Astrocyte of the hippocampus (primary cell): Measurements from ENCODE around the gene MT1G.
"Not testable (repeated sequence)": the region's sequence is repeated elsewhere in the genome, so short reads cannot be mapped to it uniquely, and the experiment has no call there.

ENCODE experiments used
- DNase-seq: peaks from one replicate; pipeline ENCODE4 v3.0.0; 2011; ENCODE audit warnings: low read depth, low spot score

Gene MT1G

DNA sequence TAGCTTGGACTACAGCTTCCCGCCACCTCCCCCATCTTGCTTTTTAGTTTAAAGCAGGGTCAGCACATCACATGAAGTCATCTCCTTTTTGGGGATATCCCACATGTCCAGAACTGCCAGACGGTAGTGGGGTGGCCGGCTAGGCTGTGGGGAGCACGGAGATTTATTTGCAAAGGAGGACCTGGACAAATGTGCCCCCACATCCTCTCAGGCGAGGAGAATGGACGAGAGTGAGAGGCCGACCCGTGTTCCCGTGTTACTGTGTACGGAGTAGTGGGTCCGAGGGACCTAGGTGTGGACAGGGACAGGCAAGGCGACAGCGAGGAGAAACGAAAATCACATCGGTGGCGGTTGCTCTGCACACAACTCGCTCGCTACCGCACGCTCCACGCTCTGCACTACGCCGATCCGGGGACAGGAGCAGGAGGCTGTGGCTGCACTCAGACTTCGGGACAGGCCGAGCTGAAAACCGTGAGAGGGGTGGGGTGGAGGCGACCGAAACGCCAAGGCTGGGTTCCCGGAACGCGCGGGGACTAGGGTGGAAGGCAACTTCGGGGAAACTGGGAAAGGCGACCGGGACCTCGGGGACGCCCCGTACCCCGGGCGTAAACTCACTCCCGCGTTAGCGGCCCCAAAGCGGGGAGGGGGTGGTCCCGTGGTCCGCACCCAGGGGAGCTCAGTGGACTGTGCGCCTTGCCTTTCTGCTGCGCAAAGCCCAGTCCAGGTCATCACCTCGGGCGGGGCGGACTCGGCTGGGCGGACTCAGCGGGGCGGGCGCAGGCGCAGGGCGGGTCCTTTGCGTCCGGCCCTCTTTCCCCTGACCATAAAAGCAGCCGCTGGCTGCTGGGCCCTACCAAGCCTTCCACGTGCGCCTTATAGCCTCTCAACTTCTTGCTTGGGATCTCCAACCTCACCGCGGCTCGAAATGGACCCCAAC, 29.8 kb downstream of the MT1G start, which contains the start of gene MT1A:
TSS of gene MT1A (plus strand) at position 853 of the 937 bp plus-strand sequence. CDS start at position 926, 73 bp downstream.
- peak; percentile 62 for DNase-seq

DNA sequence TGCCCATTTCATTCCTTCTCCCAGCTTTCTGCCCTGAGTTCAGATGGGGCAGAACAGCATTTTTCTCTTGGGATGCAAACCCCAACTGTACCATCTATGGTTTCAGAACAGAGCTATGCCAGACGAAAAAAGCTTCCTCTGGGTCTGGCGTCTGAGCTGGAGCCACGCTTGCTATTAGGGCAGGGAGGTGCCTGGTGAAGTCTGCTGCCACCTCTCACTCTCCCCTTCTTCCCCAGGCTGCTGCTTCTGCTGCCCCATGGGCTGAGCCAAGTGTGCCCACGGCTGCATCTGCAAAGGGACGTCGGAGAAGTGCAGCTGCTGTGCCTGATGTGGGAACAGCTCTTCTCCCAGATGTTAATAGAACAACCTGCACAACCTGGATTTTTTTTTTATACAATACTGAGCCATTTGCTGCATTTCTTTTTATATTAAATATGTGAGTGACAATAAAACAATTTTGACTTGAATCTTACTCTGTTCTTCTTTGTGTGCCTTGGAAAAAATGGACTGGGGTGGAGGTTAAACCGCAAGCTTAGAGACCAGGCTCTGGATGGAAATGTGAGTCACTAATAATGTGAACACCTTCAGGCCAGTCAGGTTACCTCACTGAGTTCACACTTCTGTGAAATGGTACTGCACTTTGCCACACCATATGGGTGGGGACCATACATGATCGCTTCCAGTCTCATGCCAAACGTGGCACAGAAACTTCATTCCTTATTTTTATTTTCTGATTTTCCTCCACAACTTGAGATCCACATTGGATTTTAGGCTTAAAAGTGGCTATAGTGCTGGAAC, 31.1 kb downstream of the MT1G start:
- no peak for DNase-seq

DNA sequence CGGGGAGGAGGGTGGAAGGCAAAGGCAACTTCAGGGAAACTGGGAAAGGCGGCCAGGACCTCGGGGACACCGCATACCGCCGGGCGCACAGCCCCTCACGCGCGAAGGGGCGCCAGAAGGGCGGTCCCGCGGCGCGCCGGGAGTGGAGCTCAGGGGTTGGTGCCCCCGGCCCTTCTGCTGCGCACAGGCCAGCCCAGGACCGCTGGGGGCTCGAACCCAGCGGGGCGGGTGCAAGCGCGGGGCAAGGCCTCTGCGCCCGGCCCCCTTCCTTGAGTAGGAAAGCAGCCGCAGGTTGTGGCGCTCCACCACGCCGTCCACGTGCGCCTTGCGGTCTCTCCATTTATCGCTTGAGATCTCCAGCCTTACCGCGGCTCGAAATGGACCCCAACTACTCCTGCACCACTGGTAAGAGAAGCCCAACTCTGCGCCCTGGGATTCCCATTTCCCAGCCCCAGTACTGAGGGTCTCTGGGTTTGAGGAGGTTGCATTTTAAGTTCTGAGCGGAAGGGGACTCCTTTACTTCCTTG, 32.4 kb downstream of the MT1G start:
- no peak for DNase-seq

DNA sequence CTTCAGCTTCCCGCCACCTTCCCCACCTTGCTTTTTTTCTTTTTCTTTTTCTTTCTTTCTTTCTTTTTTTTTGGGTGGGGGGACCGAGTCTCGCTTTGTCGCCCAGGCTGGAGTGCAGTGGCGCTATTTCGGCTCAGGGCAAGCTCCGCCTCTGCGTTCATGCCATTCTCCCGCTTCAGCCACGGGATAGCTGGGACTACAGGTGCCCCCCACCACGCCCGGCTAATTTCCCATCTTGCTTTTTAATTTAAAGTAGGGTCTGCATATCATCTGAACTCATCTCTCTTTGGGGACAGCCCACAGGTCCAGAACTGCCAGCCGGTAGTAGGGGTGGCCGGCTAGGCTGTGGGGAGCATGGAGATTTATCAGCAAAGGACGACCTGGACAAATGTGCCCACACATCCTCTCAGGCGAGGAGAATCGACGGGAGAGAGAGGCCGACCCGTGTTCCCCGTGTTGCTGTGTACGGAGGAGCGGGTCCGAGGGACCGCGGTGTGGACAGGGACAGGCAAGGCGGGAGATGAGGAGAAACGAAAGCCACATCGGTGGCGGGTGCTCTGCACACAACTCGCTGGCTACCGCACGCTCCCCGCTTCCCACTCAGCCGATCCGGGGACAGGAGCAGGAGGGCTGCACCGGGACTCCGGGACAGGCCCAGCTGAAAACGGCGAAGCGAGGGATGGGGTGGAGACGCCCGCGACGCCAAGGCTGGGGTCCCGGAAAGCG, 33.0 kb downstream of the MT1G start:
- DNase-seq = peak; percentile 15

DNA sequence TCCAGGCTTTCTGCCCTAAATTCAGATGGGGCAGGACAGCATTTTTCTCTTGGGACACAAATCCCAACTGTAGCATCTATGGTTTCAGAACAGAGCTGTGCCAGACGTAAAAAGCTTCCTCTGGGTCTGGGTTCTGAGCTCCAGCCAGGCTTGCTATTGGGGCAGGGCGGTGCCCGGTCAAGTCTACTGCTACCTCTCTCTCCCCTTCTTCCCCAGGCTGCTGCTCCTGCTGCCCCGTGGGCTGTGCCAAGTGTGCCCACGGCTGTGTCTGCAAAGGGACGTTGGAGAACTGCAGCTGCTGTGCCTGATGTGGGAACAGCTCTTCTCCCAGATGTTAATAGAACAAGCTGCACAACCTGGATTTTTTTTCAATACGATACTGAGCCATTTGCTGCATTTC, 34.3 kb downstream of the MT1G start:
- no peak for DNase-seq

DNA sequence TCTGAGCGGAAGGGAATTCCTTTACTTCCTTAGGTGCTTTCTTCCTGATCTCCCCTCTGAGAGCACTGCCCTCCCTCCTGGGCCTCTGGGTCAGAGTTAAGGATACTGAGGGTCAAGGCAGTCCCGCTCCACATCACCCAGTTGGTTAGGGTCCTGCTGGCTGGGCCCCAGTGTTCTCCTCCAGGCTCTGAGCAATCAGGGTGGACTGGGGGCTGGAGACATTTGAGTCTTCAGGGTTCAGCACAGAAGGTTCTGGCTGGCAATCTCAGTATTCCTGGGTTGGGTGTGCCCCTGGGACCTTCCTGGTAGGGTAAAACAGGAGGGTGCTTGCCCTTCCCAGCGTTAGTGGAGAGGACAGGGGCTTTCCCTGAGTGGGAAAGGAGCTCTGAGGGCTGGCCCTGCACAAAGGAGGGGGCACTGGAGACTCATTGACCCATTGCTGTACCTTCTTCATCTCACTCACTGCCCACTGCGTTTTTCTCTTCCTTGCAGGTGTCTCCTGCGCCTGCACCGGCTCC, 35.0 kb downstream of the MT1G start:
- no peak for DNase-seq

DNA sequence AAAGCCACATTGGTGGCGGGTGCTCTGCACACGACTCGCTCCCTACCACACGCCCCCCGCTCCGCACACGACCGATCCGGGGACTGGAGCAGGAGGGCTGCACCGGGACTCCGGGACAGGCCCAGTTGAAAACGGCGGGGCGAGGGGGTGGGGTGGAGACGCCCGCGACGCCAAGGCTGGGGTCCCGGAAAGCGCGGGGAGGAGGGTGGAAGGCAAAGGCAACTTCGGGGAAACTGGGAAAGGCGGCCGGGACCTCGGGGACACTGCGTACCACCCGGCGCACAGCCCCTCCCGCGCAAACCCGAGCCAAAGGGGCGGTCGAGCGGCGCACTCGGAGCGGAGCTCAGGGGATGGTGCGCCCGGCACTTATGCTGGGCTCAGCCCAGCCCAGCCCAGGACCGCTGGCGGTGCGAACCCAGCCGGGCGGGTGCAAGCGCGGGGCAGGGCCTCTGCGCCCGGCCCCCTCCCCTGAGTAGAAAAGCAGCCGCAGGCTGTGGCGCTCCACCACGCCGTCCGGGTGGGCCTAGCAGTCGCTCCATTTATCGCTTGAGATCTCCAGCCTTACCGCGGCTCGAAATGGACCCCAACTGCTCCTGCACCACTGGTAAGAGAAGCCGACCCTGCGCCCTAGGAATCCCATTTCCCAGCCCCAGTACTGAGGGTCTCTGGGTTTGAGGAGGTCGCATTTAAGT, 35.6 kb downstream of the MT1G start, which contains the start of gene MT1M:
TSS of gene MT1M (plus strand) at position 504 of the 692 bp plus-strand sequence. CDS start at position 577, 73 bp downstream.
- DNase-seq = peak; percentile 45

DNA sequence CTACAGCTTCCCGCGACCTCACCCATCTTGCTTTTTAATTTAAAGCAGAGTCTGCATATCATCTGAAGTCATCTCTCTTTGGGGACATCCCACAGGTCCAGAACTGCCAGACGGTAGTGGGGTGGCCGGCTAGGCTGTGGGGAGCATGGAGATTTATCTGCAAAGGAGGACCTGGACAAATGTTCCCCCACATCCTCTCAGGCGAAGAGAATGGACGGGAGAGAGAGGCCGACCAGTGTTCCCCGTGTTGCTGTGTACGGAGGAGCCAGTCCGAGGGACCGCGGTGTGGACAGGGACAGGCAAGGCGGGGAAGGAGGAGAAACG, 36.1 kb downstream of the MT1G start:
- no peak for DNase-seq

DNA sequence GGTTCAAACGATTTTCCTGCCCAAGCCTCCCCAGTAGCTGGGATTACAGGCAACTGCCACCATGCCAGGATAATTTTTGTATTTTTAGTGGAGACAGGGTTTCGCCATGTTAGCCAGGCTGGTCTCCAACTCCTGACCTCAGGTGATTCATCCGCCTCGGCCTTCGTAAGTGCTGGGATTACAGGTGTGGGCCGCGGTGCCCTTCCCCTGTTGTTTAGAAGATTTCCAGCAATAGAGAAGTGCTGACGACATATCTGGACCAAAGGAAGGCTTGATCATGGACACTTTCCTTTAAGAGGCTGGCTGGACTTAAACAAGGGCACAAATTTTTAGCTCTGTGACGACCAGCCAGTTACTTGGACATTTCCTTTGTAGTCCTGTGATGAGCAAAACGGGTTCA, 36.7 kb downstream of the MT1G start:
- no peak for DNase-seq

DNA sequence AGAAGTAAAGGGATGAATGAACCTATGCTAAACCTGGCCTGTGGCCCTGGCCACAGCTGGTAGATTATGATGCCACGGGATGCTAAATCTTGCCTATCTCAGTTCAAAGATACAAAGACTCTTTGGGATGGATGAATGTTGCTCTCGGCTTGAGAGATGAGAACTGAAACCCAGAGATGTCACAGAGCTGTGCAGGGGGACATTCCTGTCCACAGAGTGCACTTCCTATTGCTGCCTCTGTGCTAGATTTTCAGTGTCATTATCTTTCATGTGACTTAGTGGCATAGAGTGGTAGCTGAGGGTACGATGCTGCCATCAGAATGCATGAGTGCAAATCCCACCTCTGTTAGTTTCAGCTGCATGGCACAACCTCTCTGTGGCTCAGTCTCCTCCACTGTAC, 37.7 kb downstream of the MT1G start:
- DNase-seq = no peak

DNA sequence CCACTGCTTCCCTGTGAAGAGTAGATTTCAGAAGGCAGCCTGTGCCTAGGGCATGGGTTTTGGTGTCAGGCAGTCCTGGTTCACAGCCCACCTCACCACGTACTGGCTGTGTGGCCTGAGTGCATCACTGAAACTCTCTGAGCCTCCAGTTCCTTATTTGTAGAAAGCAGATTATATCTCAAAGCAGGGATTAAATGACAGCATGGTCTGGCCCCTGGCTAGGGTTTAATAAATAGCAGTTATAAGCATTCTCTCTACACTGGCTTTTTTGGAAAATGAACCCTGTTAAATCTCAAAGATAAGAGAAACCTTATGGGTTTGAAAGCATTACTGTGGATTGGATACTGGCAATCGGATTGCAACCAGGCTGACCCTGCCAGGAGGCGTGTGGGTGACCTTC, 38.3 kb downstream of the MT1G start:
- DNase-seq = no peak

DNA sequence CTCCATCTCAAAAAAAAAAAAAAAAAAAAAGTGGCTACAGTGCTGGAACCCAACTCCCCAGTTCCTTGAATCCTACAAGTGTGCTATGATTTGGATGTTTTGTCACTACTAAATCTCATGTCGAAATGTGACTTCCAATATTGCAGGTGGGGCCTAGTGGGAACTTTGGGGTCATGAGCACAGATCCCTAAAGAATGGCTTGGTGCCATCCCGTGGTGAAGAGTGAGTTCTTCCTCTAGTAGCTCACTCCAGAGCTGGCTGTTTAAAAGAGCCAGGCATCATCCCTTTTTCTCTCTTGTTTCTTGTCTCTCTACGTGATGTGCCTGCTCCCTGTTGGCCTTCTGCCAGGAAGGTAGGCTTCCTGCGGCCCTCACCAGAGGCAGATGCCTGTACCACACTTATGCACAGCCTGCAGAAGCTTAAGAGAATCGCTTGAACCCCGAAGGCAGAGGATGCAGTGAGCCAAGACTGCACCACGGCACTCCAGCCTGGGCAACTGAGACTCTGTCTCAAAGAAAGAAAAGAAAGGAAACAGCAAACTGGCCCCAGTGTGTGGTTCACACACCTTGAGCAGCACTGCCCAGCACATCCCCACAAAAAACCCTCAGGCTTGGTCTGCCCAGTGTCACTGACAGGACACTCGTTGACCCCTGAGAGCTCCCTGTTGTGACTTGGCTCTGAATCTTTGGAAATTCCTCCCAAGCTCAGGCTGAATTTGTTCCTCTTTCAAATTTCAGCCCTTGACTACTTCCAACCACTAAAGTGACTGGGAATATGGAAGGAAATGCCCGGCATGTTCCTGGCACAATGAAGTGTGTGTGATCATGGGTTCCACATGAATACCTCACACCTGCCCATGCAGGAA, 39.1 kb downstream of the MT1G start:
- DNase-seq = no peak

DNA sequence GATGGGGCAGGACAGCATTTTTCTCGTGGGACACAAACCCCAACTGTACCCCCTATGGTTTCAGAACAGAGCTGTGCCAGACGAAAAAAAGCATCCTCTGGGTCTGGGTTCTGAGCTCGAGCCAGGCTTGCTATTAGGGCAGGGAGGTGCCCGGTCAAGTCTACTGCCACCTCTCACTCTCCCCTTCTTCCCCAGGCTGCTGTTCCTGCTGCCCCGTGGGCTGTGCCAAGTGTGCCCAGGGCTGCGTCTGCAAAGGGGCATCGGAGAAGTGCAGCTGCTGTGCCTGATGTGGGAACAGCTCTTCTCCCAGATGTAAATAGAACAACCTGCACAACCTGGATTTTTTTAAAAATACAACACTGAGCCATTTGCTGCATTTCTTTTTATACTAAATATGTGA, 41.2 kb downstream of the MT1G start:
- no peak for DNase-seq

DNA sequence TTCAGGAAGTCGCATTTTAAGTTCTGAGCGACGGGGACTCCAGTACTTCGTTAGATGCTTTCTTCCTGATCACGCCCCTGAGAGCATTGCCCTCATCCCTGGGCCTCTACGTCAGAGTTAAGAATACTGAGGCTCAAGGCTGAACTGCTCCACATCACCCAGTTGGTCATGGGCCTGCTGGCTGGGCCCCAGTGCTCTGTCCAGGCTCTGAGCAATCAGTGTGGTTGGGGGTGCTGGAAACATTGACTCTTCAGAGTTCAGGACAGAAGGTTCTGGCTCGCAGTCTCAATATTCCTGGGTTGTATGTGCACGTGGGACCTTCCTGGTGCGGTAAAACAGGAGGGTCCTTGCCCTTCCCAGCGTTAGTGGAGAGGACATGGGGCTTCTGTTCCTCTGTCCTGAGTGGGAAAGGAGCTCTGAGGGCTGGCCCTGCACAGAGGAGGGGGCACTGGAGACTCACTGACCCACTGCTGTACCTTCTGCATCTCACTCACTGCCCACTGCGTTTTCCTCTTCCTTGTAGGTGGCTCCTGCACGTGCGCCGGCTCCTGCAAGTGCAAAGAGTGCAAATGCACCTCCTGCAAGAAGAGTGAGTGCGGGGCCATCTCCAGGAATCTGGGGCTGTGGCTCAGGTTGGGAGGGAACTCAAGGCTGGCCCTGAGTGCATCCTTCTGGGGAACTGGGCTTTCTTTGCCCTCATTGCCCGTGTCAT, 41.8 kb downstream of the MT1G start:
- DNase-seq = peak; percentile 73

DNA sequence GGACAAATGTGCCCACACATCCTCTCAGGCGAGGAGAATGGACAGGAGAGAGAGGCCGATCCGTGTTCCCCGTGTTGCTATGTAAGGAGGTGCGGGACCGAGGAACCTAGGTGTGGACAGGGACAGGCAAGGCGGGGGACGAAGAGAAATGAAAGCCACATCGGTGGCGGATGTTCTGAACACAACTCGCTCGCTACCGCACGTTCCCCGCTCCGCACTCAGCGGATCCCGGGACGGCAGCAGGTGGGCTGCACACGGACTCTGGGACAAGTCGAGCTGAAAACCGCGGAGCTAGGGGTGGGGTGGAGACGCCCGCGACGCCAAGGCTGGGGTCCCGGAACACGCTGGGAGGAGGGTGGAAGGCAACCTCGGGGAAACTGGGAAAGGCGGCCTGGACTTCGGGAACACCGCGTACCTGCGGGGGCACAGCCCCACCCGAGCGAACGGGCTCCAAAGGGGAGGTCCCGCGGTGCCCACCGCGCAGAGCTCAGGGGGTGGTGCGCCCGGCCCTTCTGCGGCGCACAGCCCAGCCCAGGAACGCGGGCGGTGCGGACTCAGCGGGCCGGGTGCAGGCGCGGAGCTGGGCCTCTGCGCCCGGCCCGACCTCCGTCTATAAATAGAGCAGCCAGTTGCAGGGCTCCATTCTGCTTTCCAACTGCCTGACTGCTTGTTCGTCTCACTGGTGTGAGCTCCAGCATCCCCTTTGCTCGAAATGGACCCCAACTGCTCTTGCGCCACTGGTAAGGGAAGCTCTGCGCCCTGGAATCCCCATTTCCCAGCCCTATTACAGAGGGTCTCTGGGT, 42.5 kb downstream of the MT1G start, which contains the start of gene MT1E:
TSS of gene MT1E (plus strand) at position 642 of the 803 bp plus-strand sequence. CDS start at position 713, 71 bp downstream.
- DNase-seq = peak; percentile 81

DNA sequence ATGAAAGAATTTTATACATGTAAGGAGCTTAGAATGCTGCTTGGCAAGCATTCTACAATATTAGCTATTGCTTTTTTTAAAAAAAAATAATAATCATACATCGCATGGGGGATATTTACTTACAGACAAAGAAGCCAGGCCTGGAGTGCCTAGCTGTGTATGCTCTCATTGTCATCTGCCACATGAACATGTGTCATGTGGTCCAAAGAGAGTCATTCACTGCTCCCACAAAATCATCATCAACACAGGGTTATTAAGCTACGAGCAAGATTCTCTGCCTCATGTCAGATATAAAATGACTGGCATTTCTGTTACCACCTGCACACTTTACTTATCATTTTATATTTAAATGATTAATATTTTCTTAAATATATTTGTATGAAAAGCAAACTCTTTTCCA, 44.2 kb downstream of the MT1G start:
- DNase-seq = no peak

DNA sequence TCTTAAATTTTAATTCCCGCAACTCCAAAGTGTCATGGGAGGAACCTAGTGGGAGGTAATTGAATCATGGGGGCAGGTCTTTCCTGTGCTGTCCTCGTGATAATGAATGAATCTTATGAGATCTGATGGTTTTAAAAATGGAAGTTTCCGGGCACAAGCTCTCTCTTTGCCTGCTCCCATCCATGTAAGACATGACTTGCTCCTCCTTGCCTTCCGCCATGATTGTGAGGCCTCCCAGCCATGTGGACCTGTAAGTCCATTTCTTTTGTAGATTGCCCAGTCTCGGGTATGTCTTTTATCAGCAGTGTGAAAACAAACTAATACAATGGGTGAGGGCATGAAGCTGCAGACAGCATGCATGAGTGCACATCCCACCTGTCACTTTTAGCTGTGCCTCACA, 44.7 kb downstream of the MT1G start:
- not testable (repeated sequence) for DNase-seq
